Endothelial cell of umbilical vein (primary cell): ENCODE results near the gene HBP1. TPM values are rescaled to one million over a fixed set of nuclear protein-coding genes. Genes with fewer than 3 reads are reported as not detected.
"Not testable (repeated sequence)": the region's sequence is repeated elsewhere in the genome, so short reads cannot be mapped to it uniquely, and the experiment has no call there.

Experiments
- BruUV-seq: library from RNA; stranded (reverse); fragments of 400-500 nt; replicated peaks from 2 replicates; lab custom pipeline; 2021; lab: Mats Ljungman, UMichigan
- CTCF ChIA-PET: fragments of 300-600, 350-600 bp; sonication (Branson Sonifier 250); formaldehyde crosslinking; loops from one replicate; lab custom pipeline; 2021; ENCODE audit warnings: antibody characterized with exemption, inconsistent platforms; lab: Charles Lee
- POLR2A ChIA-PET: fragments of 300-600, 350-600 bp; sonication (Branson Sonifier 250); formaldehyde crosslinking; loops from one replicate; lab custom pipeline; 2021; ENCODE audit warnings: antibody characterized with exemption, inconsistent platforms; lab: Charles Lee
- DNase-seq: peaks from one replicate; pipeline ENCODE4 v3.0.0-alpha.2; 2011; ENCODE audit warnings: low read depth, low spot score
- FAIRE-seq: peaks from 2 replicates; lab custom pipeline; 2011; peaks lifted over from hg19 to GRCh38; lab: Jason Lieb, UNC
- H2AFZ ChIP-seq: 2 replicates; pipeline ENCODE4 v1.6.0; 2012; ENCODE audit warnings: low read depth, low read length, control low read depth, inconsistent platforms
- H3K27ac ChIP-seq: 2 replicates; pipeline ENCODE4 v1.5.1; 2011; ENCODE audit warnings: low read depth, mild to moderate bottlenecking, control low read depth, low read length, moderate library complexity; ENCODE audit not compliant: insufficient read depth
- H3K27me3 ChIP-seq, 2 experiments: 2 replicates each; pipeline versions ENCODE4 v1.6.0 to v1.6.1; 2011; ENCODE audit warnings: low read length in 2 of 2, mixed read lengths in 1 of 2; ENCODE audit not compliant: control insufficient read depth in 2 of 2, insufficient read depth in 2 of 2
- H3K36me3 ChIP-seq, 2 experiments: 2 replicates in 1 of 2; 3 replicates in 1 of 2; pipeline ENCODE4 v1.5.1; 2011; ENCODE audit warnings: low read length in 2 of 2, mild to moderate bottlenecking in 1 of 2, moderate library complexity in 1 of 2; ENCODE audit not compliant: control insufficient read depth in 2 of 2, insufficient read depth in 2 of 2; ENCODE audit errors: extremely low read depth in 1 of 2
- H3K4me1 ChIP-seq: 3 replicates; pipeline ENCODE4 v1.5.1; 2011; ENCODE audit warnings: mild to moderate bottlenecking, low read length; ENCODE audit not compliant: control insufficient read depth, insufficient read depth; ENCODE audit errors: extremely low read depth
- H3K4me2 ChIP-seq: 2 replicates; pipeline ENCODE4 v1.6.1; 2011; ENCODE audit warnings: low read length, control low read depth, mixed read lengths; ENCODE audit not compliant: insufficient read depth
- H3K4me3 ChIP-seq, 3 experiments: fragments of 200-600 bp in 1 of 3; sonication (generic), shearing (Covaris generic) in 1 of 3; replicated peaks in 1 of 3; 2 replicates each; pipeline ENCODE4 v1.5.1; 2011 to 2016; ENCODE audit warnings: control low read depth in 3 of 3, low read length in 3 of 3, mild to moderate bottlenecking in 2 of 3, inconsistent platforms in 1 of 3, low read depth in 1 of 3, moderate library complexity in 1 of 3; ENCODE audit not compliant: insufficient read depth in 1 of 3
- H3K79me2 ChIP-seq: 2 replicates; pipeline ENCODE4 v1.6.0; 2012; ENCODE audit warnings: low read length, inconsistent platforms; ENCODE audit not compliant: control insufficient read depth, insufficient read depth
- H3K9ac ChIP-seq: replicated peaks from 2 replicates; pipeline ENCODE3; 2011; ENCODE audit warnings: low read length, control low read depth; ENCODE audit not compliant: insufficient read depth; ENCODE audit errors: extremely low read depth
- H3K9me1 ChIP-seq: replicated peaks from 3 replicates; pipeline ENCODE4 v1.6.0; 2011; ENCODE audit warnings: mild to moderate bottlenecking, low read length; ENCODE audit not compliant: control insufficient read depth, insufficient read depth; ENCODE audit errors: extremely low read depth
- H3K9me3 ChIP-seq: replicated peaks from 2 replicates; pipeline ENCODE4 v1.5.1; 2012; ENCODE audit warnings: low read length, inconsistent platforms; ENCODE audit not compliant: control insufficient read depth, insufficient read depth
- H4K20me1 ChIP-seq: replicated peaks from 2 replicates; pipeline ENCODE3; 2011; ENCODE audit warnings: mild to moderate bottlenecking, low read length; ENCODE audit not compliant: control insufficient read depth, insufficient read depth; ENCODE audit errors: extremely low read depth
- GATA2 ChIP-seq: IDR thresholded peaks from 2 replicates; pipeline ENCODE4 v1.7.0; 2011; ENCODE audit warnings: low read depth, mild to moderate bottlenecking, moderate library complexity, mixed read lengths, low read length; ENCODE audit not compliant: insufficient read length, insufficient read depth
- JUN ChIP-seq: IDR thresholded peaks from 2 replicates; pipeline ENCODE4 v1.6.1; 2011; ENCODE audit warnings: borderline replicate concordance, low read depth; ENCODE audit not compliant: insufficient read length, insufficient read depth
- dilution Hi-C: fragments of 300-500 bp; cut with MboI; formaldehyde crosslinking; loops from one replicate; pipeline ENCODE4 v1.15.0; 2019; ENCODE audit warnings: low sequenced_read_pairs; ENCODE audit not compliant: extremely low pct_ligation_motif_present
- intact Hi-C: fragments of 100-400 bp; cut with micrococcal nuclease; formaldehyde crosslinking; loops from one replicate; pipeline ENCODE4 v1.10.0; 2022
- polyA plus RNA-seq, 4 experiments: library from polyadenylated mRNA; depleted of rRNA in 3 of 4; stranded (reverse) in 3 of 4; unstranded in 1 of 4; fragments of >200 nt; gene quantifications; 2 replicates each; pipeline versions ENCODE4 v1.2.1 to v1.2.3, GENCODE V29; 2011 to 2012; ENCODE audit warnings: missing spikeins in 1 of 4
- total RNA-seq: library from RNA; stranded (reverse); gene quantifications from 2 replicates; pipeline ENCODE4 v1.2.3, GENCODE V29; 2021

The HBP1 gene
- total and polyA plus RNA-seq, 2 donors (not counting 3 experiments of a cell fraction or from before 2014, with no cell fraction given), result 49.6 to 63.4 TPM

DNA sequence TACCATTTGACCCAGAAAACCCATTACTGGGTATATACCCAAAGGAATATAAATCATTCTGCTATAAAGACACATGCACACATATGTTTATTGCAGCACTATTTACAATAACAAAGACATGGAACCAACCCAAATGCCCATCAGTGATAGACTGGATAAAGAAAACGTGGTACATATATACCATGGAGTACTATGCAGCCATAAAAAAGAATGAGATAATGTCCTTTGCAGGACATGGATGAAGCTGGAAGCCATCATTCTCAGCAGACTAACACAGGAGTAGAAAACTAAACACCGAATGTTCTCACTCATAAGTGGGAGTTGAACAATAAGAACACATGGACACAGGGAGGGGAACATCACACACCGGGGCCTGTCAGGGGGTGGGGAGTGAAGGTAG lies 13.1 kb upstream of the HBP1 start:
- H3K9me3 ChIP-seq, H3K4me2 ChIP-seq, H3K9ac ChIP-seq, FAIRE-seq, H3K4me1 ChIP-seq, H3K36me3 ChIP-seq, DNase-seq, BruUV-seq, dilution Hi-C loops, POLR2A ChIA-PET, H3K9me1 ChIP-seq, H3K27ac ChIP-seq, intact Hi-C loops, CTCF ChIA-PET, H3K79me2 ChIP-seq, H3K27me3 ChIP-seq, H4K20me1 ChIP-seq, H2AFZ ChIP-seq, H3K4me3 ChIP-seq: not testable (repeated sequence)

GRCh38 chr7:107157091-107157490 lies 11.7 kb upstream of the HBP1 start:
- Histone ChIP-seq H4K20me1 (no peaks in the 10 kb centered on the region), H3K9ac (no peak overlapping the region), H3K4me2 (no peak overlapping the region), H3K27me3 (no peaks in the 10 kb centered on the region), H3K27ac (no peak overlapping the region), H3K9me1 (no peaks in the 10 kb centered on the region), H3K4me3 (no peak overlapping the region), H3K79me2 (no peaks in the 10 kb centered on the region), H3K9me3 (no peaks in the 10 kb centered on the region), H2AFZ (no peak overlapping the region), H3K4me1 (no peaks in the 10 kb centered on the region), H3K36me3 (peaks cover 0 to 4% of the 10 kb centered on the region in 2 experiments)
- TF ChIP-seq JUN (no peak), GATA2 (no peak)
- intact Hi-C loops (no loop called here), dilution Hi-C loops (no loop called here)
- ChIA-PET POLR2A (no interaction called here), CTCF (interaction anchor here (1.2 kb wide), 1 partner anchor 11 kb away, joined by 3 read pairs; no protein-coding TSS in a partner anchor)
- BruUV-seq, result no TSS peak
- DNase-seq, result no peak
- no peak for FAIRE-seq
